Right lung (tissue), 5 donors: ENCODE data around the gene C1orf159. TPM values are rescaled to one million over a fixed set of nuclear protein-coding genes. Genes with fewer than 3 reads are reported as not detected.
"Not testable (repeated sequence)": the region's sequence is repeated elsewhere in the genome, so short reads cannot be mapped to it uniquely, and the experiment has no call there.

ENCODE experiments used
- DNase-seq, 2 donors: peaks; one replicate each; pipeline ENCODE4 v3.0.0-alpha.2; 2013
- polyA plus RNA-seq, 5 donors: library from polyadenylated mRNA; unstranded; fragments of 120-200 nt; gene quantifications; one replicate each; pipeline versions ENCODE4 v1.2.1 to v1.2.3, GENCODE V29; 2013; ENCODE audit warnings: inconsistent platforms in 1 of 5, low replicate concordance in 1 of 5; ENCODE audit not compliant: insufficient read length in 5 of 5, insufficient read depth in 1 of 5

Gene C1orf159
- polyA plus RNA-seq, 5 donors = 6.8 to 17.5 (median 10.0) TPM

GRCh38 chr1:1118876-1119220 lies 3.0 kb upstream of the C1orf159 start:
- DNase-seq = no peak

GRCh38 chr1:1118011-1118875 lies 2.4 kb upstream of the C1orf159 start:
- no peak for DNase-seq

- DNase-seq = no peak
Measured at GRCh38 chr1:1117469-1117831, 1.6 kb upstream of the C1orf159 start.

GRCh38 chr1:1116701-1117468 lies 996 bp upstream of the C1orf159 start:
- no peak for DNase-seq

GRCh38 chr1:1115136-1115785 lies 628 bp downstream of the C1orf159 start:
- no peak for DNase-seq

GRCh38 chr1:1114431-1114830 lies 1.5 kb downstream of the C1orf159 start:
- no peak for DNase-seq

GRCh38 chr1:1112237-1112985 lies 3.5 kb downstream of the C1orf159 start:
- DNase-seq = no peak

- no peak for DNase-seq
Measured at GRCh38 chr1:1111516-1112236, 4.2 kb downstream of the C1orf159 start.

- DNase-seq = no peak
Measured at GRCh38 chr1:1110561-1110971, 5.3 kb downstream of the C1orf159 start.

GRCh38 chr1:1109743-1110142 lies 6.1 kb downstream of the C1orf159 start:
- no peak for DNase-seq

GRCh38 chr1:1106510-1107221 lies 9.2 kb downstream of the C1orf159 start:
- no peak for DNase-seq

- not testable (repeated sequence) for DNase-seq
Measured at GRCh38 chr1:1104152-1104551, 11.7 kb downstream of the C1orf159 start.

- DNase-seq = no peak
Measured at GRCh38 chr1:1101503-1101902, 14.4 kb downstream of the C1orf159 start.

- DNase-seq = no peak
Measured at GRCh38 chr1:1100296-1100695, 15.6 kb downstream of the C1orf159 start.

- no peak for DNase-seq
Measured at GRCh38 chr1:1099506-1100183, 16.2 kb downstream of the C1orf159 start.

GRCh38 chr1:1098681-1099421 lies 17.0 kb downstream of the C1orf159 start:
- DNase-seq = no peak

GRCh38 chr1:1096136-1096535 lies 19.8 kb downstream of the C1orf159 start:
- not testable (repeated sequence) for DNase-seq

GRCh38 chr1:1094981-1095380 lies 20.9 kb downstream of the C1orf159 start:
- DNase-seq = no peak

GRCh38 chr1:1093610-1093943 lies 22.3 kb downstream of the C1orf159 start:
- DNase-seq = no peak
